RPMI8226 (cell line): Measurements from ENCODE around the gene PHACTR1.

ENCODE experiments used
- DNase-seq: peaks from one replicate; pipeline ENCODE4 v3.0.0-alpha.2; 2015

Gene PHACTR1

GRCh38 chr6:13001927-13002326, 285.4 kb downstream of the PHACTR1 start:
- DNase-seq = no peak

DNA sequence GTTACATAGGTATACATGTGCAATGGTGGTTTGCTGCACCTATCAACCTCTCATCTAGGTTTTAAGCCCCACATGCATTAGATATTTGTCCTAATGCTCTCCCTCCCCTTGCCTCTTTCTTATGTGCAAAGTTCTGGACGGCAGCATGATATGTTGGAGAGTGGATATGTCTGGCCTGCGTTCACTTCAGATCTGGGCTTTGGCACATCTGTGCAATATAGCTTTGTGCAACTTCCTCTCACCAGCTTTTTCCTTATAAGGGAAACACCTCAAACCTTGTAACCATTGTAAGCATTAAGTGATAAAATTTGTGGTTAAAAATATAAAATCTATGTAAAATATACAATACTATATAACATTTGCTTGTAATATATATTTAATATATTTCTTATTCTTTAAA, 288.0 kb downstream of the PHACTR1 start:
- no peak for DNase-seq

DNA sequence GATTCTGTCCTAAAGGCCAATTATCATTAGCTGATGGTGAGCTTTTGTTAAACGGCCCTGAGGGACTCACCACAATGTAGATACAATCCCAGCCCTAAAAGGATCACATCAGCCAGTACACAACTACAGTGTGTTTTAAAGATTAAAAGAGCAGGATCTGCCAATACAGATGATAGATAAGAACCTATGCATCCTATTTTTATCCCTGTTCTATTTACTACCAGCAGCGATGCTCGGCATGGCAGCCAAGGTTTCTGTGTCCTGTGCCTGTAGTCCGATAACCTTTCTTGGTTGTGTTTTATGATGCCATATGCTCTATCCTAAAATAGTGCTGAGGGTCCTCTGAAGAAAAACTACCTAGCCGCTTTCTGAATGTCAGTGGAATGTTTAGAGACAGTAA, 289.4 kb downstream of the PHACTR1 start:
- no peak for DNase-seq

- DNase-seq = no peak
Measured at GRCh38 chr6:13006578-13007300, 290.2 kb downstream of the PHACTR1 start.

DNA sequence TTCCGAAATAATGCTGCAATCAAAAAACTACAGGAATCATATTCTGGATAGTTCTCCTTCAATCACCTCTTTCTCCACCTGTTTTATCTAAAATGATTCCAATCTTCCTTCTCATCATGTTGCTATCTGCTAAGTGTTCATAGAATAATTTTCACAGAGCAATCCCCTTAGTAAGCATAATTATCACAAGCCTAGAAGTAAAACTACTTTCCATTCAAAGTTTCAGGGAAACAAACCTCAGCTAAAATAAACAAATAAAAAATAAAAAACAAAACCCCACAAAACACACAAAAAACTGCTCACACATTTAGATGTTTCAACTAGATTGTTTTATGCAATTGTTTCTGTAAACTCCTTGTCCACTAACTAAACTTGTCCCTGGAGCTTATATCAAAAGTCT, 291.2 kb downstream of the PHACTR1 start:
- DNase-seq = no peak

DNA sequence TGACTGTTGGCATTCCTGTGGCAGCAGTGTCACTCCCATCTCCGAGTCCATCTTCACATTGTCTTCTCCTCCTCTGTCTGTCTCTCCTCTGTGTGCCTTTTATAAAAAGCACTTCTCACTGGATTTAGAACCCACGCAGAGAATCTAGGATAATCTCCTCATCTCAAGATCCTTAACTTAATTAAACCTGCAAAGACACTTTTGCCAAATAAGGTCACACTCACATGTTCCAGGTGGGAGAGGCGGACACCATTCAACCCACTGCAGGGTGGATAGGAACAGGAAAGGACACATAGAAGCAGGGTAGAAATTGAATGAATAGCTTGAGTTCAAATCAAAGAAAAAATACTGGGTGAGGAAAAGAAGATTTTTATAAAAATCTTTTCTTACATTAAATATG, 292.5 kb downstream of the PHACTR1 start:
- DNase-seq = no peak

GRCh38 chr6:13009461-13009860, 292.9 kb downstream of the PHACTR1 start:
- DNase-seq = no peak

DNA sequence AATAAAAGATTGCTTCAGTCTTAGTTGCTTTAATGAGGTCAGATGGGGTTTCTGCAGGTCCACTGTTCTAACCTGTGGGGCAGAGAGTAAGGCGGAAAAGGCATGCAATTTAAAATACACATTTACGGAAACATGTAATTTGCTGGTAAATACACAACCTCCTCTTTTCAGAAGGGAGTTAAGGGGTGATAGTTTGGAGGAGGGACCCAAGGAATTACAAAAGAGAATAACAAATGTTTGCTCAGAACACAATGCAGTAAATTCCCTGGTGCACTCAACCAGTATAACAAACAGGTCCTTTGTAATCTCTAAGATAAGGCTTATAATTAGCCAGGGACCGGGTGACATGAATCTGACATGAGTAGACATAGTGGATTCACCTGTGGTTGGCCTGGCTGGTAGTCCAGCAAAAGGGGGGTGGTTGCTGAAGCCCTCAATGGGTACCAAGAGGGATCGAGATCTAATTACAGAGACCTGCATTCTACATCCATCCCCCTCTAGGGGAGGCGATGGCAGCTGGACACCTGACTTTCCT, 295.1 kb downstream of the PHACTR1 start:
- DNase-seq = no peak

GRCh38 chr6:13012296-13012695, 295.7 kb downstream of the PHACTR1 start:
- no peak for DNase-seq

DNA sequence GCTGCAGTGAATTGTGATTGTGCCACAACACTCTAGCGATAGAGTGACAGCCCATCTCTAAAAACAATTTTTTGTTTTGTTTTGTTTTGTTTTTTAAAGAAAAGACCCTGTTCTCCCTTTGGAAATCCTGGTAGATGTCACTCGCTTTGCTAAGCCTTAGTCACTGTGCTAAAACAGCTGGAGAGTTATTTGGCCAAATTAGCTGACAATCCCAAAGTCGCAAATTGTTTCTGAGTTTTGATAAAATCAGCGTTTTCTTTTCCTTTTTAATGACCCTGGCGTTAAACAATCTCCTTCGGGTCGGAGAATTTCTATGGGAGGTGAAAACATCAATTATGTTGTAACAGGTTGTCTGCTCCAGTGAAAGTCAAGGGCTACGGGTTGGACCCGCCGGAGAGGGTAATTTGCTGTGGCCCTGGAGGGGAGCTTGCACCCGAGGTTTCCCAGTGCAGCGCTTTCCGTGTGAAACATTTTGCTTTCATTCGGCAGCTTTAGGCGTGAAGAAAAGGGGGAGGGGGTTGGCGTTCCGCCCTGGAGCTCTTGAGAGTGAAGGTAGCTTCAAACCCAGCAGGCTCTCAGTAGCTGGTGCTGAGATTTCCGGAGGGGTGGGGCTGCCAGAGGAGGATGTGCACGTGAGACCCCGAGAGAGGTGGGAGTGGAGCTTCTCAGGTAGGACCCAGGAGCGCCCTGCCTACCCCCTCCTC, 296.6 kb downstream of the PHACTR1 start:
- DNase-seq = no peak

DNA sequence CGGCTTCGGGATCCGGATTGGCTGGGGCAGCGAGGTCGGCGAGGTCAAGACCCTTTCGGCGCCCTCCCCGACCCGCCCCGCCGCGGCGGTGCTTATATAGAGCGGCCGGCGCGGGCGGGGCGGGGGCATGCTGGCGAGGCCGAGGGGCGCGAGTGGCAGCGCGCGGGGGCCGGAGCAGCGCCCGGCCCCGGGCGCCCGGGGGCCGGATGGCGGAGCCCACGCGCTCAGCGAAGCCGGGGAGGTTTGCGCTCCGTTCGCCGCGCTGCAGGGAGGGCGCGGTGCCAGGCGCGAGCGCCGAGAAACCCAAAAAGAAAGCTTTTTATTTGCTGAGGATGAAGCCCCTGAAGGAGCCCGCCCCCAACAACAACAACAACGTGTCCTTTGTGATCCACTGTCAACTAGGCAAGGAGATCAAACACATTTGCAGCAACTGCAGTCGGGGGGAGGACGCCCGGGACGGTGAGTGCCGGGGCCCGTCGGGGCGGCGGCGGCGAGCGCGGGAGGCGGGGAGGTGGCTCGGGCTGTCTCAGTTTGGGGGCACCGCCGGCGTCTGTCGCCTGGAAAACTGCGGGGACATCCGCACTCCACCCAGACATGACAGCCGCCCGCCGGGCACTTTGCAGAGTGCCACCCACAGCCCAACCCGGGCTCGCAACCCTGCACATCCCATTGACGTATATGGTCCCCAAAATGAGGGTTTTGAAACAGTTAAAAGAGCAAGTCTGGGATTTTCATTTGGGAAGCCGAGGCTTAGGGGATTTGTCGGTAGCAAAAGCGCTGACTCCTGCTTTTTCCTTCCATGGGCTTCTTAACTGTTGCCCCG, 297.3 kb downstream of the PHACTR1 start:
- no peak for DNase-seq

- no peak for DNase-seq
Measured at GRCh38 chr6:13014504-13015378, 298.2 kb downstream of the PHACTR1 start.

- no peak for DNase-seq
Measured at GRCh38 chr6:13015379-13015681, 298.8 kb downstream of the PHACTR1 start.

- no peak for DNase-seq
Measured at GRCh38 chr6:13024616-13025015, 308.0 kb downstream of the PHACTR1 start.

GRCh38 chr6:13025893-13026499, 309.4 kb downstream of the PHACTR1 start:
- DNase-seq = no peak

DNA sequence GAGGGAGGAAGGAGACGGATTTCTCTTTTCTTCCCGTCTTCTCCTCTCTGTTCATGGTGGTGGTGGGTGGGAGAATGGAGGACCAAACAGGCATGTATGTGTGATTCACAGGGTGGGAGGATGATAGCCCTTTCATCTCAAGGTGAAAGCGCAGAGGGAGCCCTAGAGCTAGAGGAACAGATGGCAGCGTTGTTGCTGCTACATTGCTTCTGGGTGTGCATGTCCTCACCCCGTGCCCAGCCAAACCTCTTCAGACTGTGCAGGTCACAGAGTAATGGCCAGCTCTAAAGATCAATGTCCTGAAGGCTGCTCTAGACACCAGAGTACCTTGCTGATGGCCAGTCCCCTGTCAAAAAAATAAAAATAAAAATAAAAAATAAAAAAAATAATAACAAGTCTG, 310.0 kb downstream of the PHACTR1 start:
- no peak for DNase-seq

DNA sequence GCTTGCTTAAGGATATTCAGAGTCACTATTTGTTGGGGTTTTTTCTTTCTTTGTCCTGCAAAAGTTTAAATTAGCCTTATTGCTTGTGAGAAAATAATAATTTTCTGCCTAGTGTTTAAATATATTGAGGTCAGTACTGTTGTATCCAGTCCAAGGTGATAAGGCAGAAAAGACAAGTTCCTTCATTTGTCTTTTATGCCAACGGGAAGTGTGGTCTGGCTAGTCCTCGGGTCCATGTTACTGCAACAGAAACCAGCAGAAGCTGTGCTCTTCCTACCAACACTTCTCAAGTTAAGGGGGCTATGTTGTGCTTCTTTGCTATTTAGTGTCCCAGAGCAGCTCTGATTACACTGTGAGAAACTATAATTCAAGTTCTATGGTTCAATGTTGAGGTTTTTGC, 310.6 kb downstream of the PHACTR1 start:
- no peak for DNase-seq

DNA sequence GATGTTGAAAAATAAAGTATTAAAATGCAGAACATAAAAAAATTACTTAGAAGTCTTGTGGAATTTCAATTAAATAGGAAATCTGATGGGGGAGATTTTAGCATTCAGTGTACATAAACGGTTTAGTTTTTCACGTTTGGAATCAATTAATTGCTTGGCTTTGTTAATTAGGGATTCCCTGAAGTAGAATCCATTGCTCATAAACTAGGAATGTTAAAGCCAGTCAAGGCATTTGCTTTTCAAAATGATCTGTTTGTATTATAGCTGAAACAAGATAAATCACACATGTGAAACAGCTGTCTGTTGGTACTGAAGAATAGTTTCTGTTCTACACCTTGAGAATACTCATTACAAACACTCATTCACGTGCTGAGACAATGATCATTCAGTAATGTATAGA, 313.8 kb downstream of the PHACTR1 start:
- no peak for DNase-seq

DNA sequence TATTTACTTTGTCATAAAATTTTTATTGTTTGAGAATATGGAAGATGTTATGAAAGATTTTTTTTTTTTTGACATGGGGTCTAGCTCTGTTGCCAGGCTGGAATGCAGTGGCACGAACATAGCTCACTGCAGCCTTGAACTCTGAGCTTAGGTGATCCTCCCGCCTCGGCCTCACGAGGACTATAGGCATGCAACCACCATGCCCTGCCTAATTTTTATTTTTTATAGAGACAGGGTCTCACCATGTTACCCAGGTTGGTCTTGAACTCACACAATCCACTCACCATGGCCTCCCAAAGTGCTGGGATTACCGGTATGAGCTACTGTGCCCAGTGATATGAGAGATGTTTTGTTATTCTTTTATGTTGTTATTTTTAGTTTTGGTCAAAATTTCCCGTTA, 316.0 kb downstream of the PHACTR1 start:
- DNase-seq = no peak

DNA sequence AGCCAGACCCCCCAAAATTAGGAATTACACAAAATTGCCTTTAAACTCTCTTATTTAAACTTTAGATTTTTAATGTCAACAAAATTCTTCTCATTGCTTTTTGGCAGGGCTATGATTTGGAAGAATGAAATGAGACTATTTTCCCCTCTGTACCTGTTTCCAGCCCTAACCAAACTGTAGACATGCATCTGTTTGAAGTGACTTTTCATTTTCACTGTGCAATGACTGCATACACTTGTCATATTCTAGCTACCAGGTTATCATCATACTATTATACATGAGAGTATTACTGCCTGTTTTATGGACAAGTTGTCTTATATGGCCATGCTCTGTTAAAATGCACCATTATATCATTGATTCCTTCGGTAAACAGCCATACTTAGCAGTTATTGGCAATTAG, 316.6 kb downstream of the PHACTR1 start:
- DNase-seq = no peak

DNA sequence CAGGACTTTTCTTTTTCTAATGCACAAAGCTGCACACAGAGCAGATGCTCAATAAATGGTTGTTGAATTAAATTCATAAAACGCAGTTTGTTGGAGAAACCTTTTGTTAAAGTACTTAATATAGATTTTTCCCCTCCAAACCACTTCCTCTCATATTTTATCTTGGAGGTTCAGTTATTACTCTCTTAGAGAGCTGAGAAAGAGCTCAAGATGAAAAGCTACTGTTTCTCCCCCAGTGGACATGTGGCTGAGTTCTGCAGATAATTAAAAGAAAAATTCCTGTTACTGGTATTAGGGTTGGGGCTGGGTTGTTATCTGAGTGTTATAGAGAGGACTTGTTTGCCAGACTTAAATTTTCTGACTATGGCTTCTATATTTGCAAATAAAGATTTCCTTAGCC, 317.7 kb downstream of the PHACTR1 start:
- no peak for DNase-seq

GRCh38 chr6:13035606-13036005, 319.0 kb downstream of the PHACTR1 start:
- no peak for DNase-seq
